ENCODE data around the gene FLAD1. TPM values are rescaled to one million over a fixed set of nuclear protein-coding genes. Genes with fewer than 3 reads are reported as not detected.

FLAD1 gene
- total and polyA plus RNA-seq, 2 of the 4 experiments (the other 2 are of a cell fraction) = 26.3 to 37.3 TPM

- Histone ChIP-seq H3K9ac (ENCODE audit: low read depth, low read length) (no peak overlapping the region), H3K9me3 (ENCODE audit: control insufficient read depth, insufficient read depth, low read length) (no peaks in the 10 kb centered on the region), H3K23ac (ENCODE audit: low read depth, low read length) (no peak overlapping the region), H3K9me1 (ENCODE audit: insufficient read depth, low read length) (peaks cover 8% of the 10 kb centered on the region), H3K18ac (ENCODE audit: low read depth, low read length) (no peak overlapping the region), H3K4me2 (ENCODE audit: low read depth, low read length) (no peak overlapping the region), H3K36me3 (ENCODE audit: control insufficient read depth, insufficient read depth, low read length) (no peaks in the 10 kb centered on the region), H3K27me3 (ENCODE audit: control insufficient read depth, insufficient read depth, low read length) (peaks cover 29% of the 10 kb centered on the region), H4K20me1 (ENCODE audit: insufficient read depth, low read length) (no peaks in the 10 kb centered on the region; the same call in 1 of the 2 replicates), H4K91ac (ENCODE audit: insufficient read depth, low read depth, low read length) (no peak overlapping the region), H2BK5ac (ENCODE audit: low read depth, low read length, poor library complexity, severe bottlenecking) (no peak overlapping the region), H2BK20ac (ENCODE audit: low read depth, low read length) (no peak overlapping the region), H3K79me1 (ENCODE audit: low read depth in 1 of 2, low read length in 2 of 2) (no peaks in the 10 kb centered on the region), H3K4me3 (ENCODE audit: insufficient read depth, low read depth, low read length) (no peak overlapping the region), H3K27ac (ENCODE audit: insufficient read depth, low read length) (no peak overlapping the region), H4K8ac (ENCODE audit: low read depth in 2 of 2, low read length in 2 of 2) (no peak overlapping the region), H2BK120ac (ENCODE audit: low read depth, low read length) (no peak overlapping the region), H2AFZ (replicated peaks; ENCODE audit: low read length, poor library complexity) (no peak overlapping the region), H3K4me1 (ENCODE audit: control insufficient read depth, insufficient read depth, low read length) (peaks cover 6% of the 10 kb centered on the region), H3K56ac (ENCODE audit: extremely low read depth, insufficient read depth, low read length) (no peak overlapping the region), H2AK5ac (ENCODE audit: low read depth, low read length) (no peak overlapping the region), H3K4ac (ENCODE audit: low read depth, low read length) (no peak overlapping the region), H2BK15ac (ENCODE audit: low read depth, low read length) (no peak overlapping the region), H4K5ac (ENCODE audit: low read depth, low read length) (no peak overlapping the region), H2AK9ac (replicated peaks; ENCODE audit: low read depth, low read length, poor library complexity) (no peak overlapping the region), H3K14ac (replicated peaks; ENCODE audit: low read depth, low read length) (no peak overlapping the region)
- dilution Hi-C loops (cut with HindIII; ENCODE audit: low sequenced_read_pairs, unreplicated experiment) = no loop called here
- intact Hi-C loops (cut with micrococcal nuclease) = no loop called here
- ATAC-seq (ENCODE audit: low read depth) (no peak), DNase-seq (no peak)
- in situ Hi-C loops (cut with MboI; ENCODE audit: low sequenced_read_pairs) = no loop called here
- POLR2A ChIA-PET (ENCODE audit: unreplicated experiment) = no interaction called here
- no TSS peak for BruUV-seq (replicated peaks)
- 80% methylated on average over 3 of the region's 14 CpGs; no CpG with 5 or more reads in 1 of the 2 experiments for WGBS, 2 experiments (ENCODE audit: extremely low coverage in 2 of 2, insufficient read length in 1 of 2)
- TF ChIP-seq RAD21 (IDR thresholded peaks at IDR 0.05; ENCODE audit: low read length) = no peak
- TF ChIP-seq SMC3 (IDR thresholded peaks at IDR 0.05; ENCODE audit: low read depth, low read length) = no peak
- no peak for TF ChIP-seq BHLHE40 (IDR thresholded peaks at IDR 0.05; ENCODE audit: low read depth, low read length)
- no peak for TF ChIP-seq ELK1 (IDR thresholded peaks at IDR 0.05; ENCODE audit: borderline replicate concordance, low read depth, low read length)
- TF ChIP-seq MXI1 (IDR thresholded peaks at IDR 0.05; ENCODE audit: borderline replicate concordance, low read depth, low read length) = no peak
- TF ChIP-seq CEBPB (IDR thresholded peaks at IDR 0.05; ENCODE audit: low read depth, low read length) = no peak
- TF ChIP-seq CTCF (conservative IDR thresholded peaks at IDR 0.05; ENCODE audit: low read depth, low read length) = no peak
- CTCF ChIA-PET = interaction anchor here (1.8 kb wide), 1 partner anchor 11 kb away, joined by 7 read pairs; the partner anchor contains the start of gene ADAM15
These were observed 57.4 kb downstream of the FLAD1 start for GRCh38 chr1:155040358-155041093.
